Measurements from ENCODE around the gene YES1. TPM values are rescaled to one million over a fixed set of nuclear protein-coding genes. Genes with fewer than 3 reads are reported as not detected.

YES1 gene
- 10 to 100 TPM; 28.1 to 35.2 (median 30.7) TPM for total RNA-seq
- polyA plus RNA-seq, result 10 to 100 TPM; 10.7 to 11.4 TPM

DNA sequence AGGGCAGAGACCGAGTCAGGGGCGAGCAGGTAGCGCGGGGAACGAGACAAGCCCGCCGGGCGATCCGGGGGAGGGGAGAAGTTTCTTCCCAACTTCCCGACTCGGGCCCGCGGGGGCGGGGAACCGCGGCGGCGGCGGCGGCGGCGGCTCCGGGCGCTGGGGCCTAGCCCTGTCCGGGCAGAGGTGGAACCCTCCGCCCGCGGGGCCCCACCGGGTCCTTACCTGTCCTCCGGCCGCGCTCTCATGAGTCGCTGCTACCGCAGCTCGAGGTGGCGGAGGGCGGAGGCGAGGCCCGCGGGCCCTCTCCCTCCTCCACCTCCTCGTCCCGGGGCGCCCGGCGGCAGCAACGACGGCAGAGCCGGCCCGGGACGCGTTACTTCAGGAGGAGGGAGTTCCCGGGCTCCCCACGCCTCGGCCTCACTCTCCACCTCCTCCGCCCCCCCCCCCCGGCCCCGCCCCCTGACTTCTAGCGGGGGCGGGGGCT is at the start of gene YES1:
YES1 (minus strand) TSS at position 351 of the 484 bp plus-strand sequence. CDS start 55,415 bp downstream, outside the sequence.
- 0% methylated on average over 26 to 59 of the region's 59 CpGs for WGBS, 2 donors
- peak within 1 kb of the TSS; percentile 66 to 96 (median 84) for H3K4me3 ChIP-seq
- H3K27ac ChIP-seq, result peak within 1 kb of the TSS; percentile 85 to 92 (median 88)
- H3K36me3 ChIP-seq, result no peaks in the 10 kb centered on the region
- H3K27me3 ChIP-seq, result no peaks in the 10 kb centered on the region
- intact Hi-C loops (cut with DNase I), result no loop called here
- FAIRE-seq, result no peak
- peak; percentile 91 to 94 (median 92) for ATAC-seq
- TF ChIP-seq, protein P1, sequence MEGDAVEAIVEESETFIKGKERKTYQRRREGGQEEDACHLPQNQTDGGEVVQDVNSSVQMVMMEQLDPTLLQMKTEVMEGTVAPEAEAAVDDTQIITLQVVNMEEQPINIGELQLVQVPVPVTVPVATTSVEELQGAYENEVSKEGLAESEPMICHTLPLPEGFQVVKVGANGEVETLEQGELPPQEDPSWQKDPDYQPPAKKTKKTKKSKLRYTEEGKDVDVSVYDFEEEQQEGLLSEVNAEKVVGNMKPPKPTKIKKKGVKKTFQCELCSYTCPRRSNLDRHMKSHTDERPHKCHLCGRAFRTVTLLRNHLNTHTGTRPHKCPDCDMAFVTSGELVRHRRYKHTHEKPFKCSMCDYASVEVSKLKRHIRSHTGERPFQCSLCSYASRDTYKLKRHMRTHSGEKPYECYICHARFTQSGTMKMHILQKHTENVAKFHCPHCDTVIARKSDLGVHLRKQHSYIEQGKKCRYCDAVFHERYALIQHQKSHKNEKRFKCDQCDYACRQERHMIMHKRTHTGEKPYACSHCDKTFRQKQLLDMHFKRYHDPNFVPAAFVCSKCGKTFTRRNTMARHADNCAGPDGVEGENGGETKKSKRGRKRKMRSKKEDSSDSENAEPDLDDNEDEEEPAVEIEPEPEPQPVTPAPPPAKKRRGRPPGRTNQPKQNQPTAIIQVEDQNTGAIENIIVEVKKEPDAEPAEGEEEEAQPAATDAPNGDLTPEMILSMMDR (IDR thresholded peaks at IDR 0.05), result no peak
- peak; percentile 72 to 91 (median 82) for DNase-seq
- peaks cover 10 to 18% (median 13%) of the 10 kb centered on the region in 3 donors for H3K4me1 ChIP-seq
- no peaks in the 10 kb centered on the region for H3K9me3 ChIP-seq

DNA sequence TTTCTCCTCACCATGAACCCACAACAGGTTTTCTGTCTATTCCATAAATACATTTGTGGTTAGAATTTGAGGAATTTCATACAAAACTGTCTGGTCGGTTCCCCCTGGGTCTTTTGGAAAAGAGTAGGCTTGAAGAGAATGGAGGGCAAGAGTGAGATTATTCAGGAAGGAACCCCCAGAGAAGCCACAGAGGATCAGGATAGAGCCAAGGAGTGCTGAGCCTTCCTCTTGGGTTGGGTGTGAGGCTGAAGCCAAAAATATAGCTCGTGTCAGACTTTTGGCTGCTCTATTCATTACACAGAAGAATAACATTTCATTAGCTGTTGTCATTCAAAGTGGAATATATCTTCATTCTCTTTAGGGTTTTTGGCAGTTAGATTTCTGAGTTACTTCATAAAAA is 45.9 kb upstream of the YES1 start:
- no peak for ATAC-seq
- 50 to 63% methylated on average over 2 of the region's 2 CpGs for WGBS, 2 donors
- TF ChIP-seq, protein P1 (IDR thresholded peaks at IDR 0.05), result no peak

GRCh38 chr18:853471-853870 is 41.4 kb upstream of the YES1 start:
- Histone ChIP-seq H3K9me3 (no peaks in the 10 kb centered on the region), H3K4me3 (no peak overlapping the region), H3K4me1 (no peaks in the 10 kb centered on the region), H3K36me3 (no peaks in the 10 kb centered on the region), H3K27ac (no peak overlapping the region), H3K27me3 (no peaks in the 10 kb centered on the region)
- ATAC-seq (no peak), FAIRE-seq (no peak), DNase-seq (no peak)
- intact Hi-C loops (cut with DNase I), result no loop called here
- TF ChIP-seq, protein P1 (IDR thresholded peaks at IDR 0.05), result no peak
- WGBS, 2 donors, result 95 to 97% methylated on average over 5 of the region's 5 CpGs

More for the DNA sequence above, 45.9 kb upstream of the YES1 start:
- no peak for DNase-seq
- Histone ChIP-seq H3K27ac (no peak overlapping the region), H3K4me1 (no peaks in the 10 kb centered on the region), H3K27me3 (no peaks in the 10 kb centered on the region), H3K9me3 (no peaks in the 10 kb centered on the region), H3K4me3 (no peak overlapping the region), H3K36me3 (no peaks in the 10 kb centered on the region)
- FAIRE-seq, result no peak
- intact Hi-C loops (cut with DNase I), result loop anchor here in 1 of 3 donors (5.0 kb wide), 1 partner anchor 1689 kb away; no protein-coding TSS in a partner anchor

DNA sequence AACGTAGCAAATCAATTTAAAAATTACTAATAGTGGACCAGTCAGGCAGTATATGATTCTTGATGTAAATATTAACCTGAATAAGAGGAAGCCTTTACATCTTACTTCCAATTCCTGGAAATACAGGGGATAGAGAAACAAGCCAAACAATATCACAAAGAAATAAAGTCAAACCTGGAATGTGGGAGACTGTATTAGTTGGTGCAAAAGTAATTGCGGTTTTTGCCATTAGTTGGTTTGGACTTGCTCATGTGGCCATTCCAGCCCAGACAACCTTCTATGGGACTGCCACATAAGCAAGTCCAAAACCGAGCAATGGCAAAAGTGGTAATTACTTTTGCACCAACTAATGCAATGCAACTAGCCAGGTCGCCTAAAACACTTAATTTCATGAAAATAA is 38.9 kb upstream of the YES1 start:
- DNase-seq, result no peak
- H3K27me3 ChIP-seq, result no peaks in the 10 kb centered on the region
- TF ChIP-seq, protein P1 (IDR thresholded peaks at IDR 0.05), result no peak
- no peak for FAIRE-seq
- no peak overlapping the region for H3K4me3 ChIP-seq
- H3K36me3 ChIP-seq, result no peaks in the 10 kb centered on the region
- 62 to 77% methylated on average over 4 of the region's 4 CpGs for WGBS, 2 donors
- no peak for ATAC-seq
- H3K27ac ChIP-seq, result no peak overlapping the region
- intact Hi-C loops (cut with DNase I), result no loop called here
- no peaks in the 10 kb centered on the region for H3K9me3 ChIP-seq
- H3K4me1 ChIP-seq, result no peaks in the 10 kb centered on the region

GRCh38 chr18:849021-849420 is 37.0 kb upstream of the YES1 start:
- DNase-seq (no peak), FAIRE-seq (no peak), ATAC-seq (no peak)
- Histone ChIP-seq H3K9me3 (no peaks in the 10 kb centered on the region), H3K4me1 (no peaks in the 10 kb centered on the region), H3K36me3 (no peaks in the 10 kb centered on the region), H3K27me3 (no peaks in the 10 kb centered on the region), H3K27ac (no peak overlapping the region), H3K4me3 (no peak overlapping the region)
- intact Hi-C loops (cut with DNase I), result no loop called here
- TF ChIP-seq, protein P1 (IDR thresholded peaks at IDR 0.05), result no peak
- WGBS, 2 donors, result 81% methylated on average over 4 of the region's 4 CpGs
